Measurements from ENCODE around the gene CTBP2. TPM values are rescaled to one million over a fixed set of nuclear protein-coding genes. Genes with fewer than 3 reads are reported as not detected.

The CTBP2 gene
- total and polyA plus RNA-seq, 4 donors = 19.2 to 80.6 (median 63.2) TPM

GRCh38 chr10:124966008-124966407 is 194.4 kb downstream of the CTBP2 start:
- H3K36me3 ChIP-seq (ENCODE audit: control insufficient read depth in 4 of 4, insufficient read depth in 4 of 4, low read length in 4 of 4) = peaks cover 6 to 17% (median 12%) of the 10 kb centered on the region in 4 donors
- peaks cover 4 to 47% (median 20%) of the 10 kb centered on the region in 5 donors for H3K4me1 ChIP-seq (ENCODE audit: control insufficient read depth in 5 of 5, insufficient read depth in 5 of 5, low read length in 5 of 5)
- no peak overlapping the region for H3K27ac ChIP-seq (ENCODE audit: low read depth in 1 of 2, low read length in 1 of 2)
- no peak overlapping the region for H3K9ac ChIP-seq (ENCODE audit: insufficient read depth in 1 of 2, low read length in 2 of 2)
- H3K4me3 ChIP-seq = no peak overlapping the region
- DNase-seq = peak; percentile 33 to 56 (median 40)
- no peaks in the 10 kb centered on the region for H3K9me3 ChIP-seq (ENCODE audit: control insufficient read depth in 4 of 4, insufficient read depth in 3 of 4, low read length in 3 of 4)
- no peak for TF ChIP-seq CTCF (IDR thresholded peaks at IDR 0.05; ENCODE audit: control extremely low read depth, extremely low read depth)
- WGBS, 2 donors = 79 to 90% methylated on average over 5 of the region's 5 CpGs
- ATAC-seq (ENCODE audit: insufficient read depth, low FRiP score) = no peak
- H3K27me3 ChIP-seq (ENCODE audit: control insufficient read depth in 3 of 3, insufficient read depth in 3 of 3, low read length in 2 of 3) = no peaks in the 10 kb centered on the region

GRCh38 chr10:124963866-124964720 is 196.3 kb downstream of the CTBP2 start:
- Histone ChIP-seq H3K4me1 (ENCODE audit: control insufficient read depth in 5 of 5, insufficient read depth in 5 of 5, low read length in 5 of 5) (peaks cover 2 to 38% (median 11%) of the 10 kb centered on the region in 5 donors), H3K9ac (ENCODE audit: insufficient read depth in 1 of 2, low read length in 2 of 2) (peak overlapping the region in 1 of 2 donors; percentile 63), H3K9me3 (ENCODE audit: control insufficient read depth in 4 of 4, insufficient read depth in 3 of 4, low read length in 3 of 4) (no peaks in the 10 kb centered on the region), H3K4me3 (no peak overlapping the region), H3K36me3 (ENCODE audit: control insufficient read depth in 4 of 4, insufficient read depth in 4 of 4, low read length in 4 of 4) (peaks cover 5 to 17% (median 10%) of the 10 kb centered on the region in 4 donors), H3K27me3 (ENCODE audit: control insufficient read depth in 3 of 3, insufficient read depth in 3 of 3, low read length in 2 of 3) (no peaks in the 10 kb centered on the region), H3K27ac (ENCODE audit: low read depth in 1 of 2, low read length in 1 of 2) (no peak overlapping the region)
- TF ChIP-seq CTCF (IDR thresholded peaks at IDR 0.05; ENCODE audit: control extremely low read depth, extremely low read depth) = no peak
- ATAC-seq (ENCODE audit: insufficient read depth, low FRiP score) (no peak), DNase-seq (peak; percentile 59 to 80 (median 79))
- WGBS, 2 donors = 67 to 81% methylated on average over 7 of the region's 7 CpGs

GRCh38 chr10:124962421-124962820 is 197.9 kb downstream of the CTBP2 start:
- Histone ChIP-seq H3K27me3 (ENCODE audit: control insufficient read depth in 3 of 3, insufficient read depth in 3 of 3, low read length in 2 of 3) (no peaks in the 10 kb centered on the region), H3K27ac (ENCODE audit: low read depth in 1 of 2, low read length in 1 of 2) (no peak overlapping the region), H3K36me3 (ENCODE audit: control insufficient read depth in 4 of 4, insufficient read depth in 4 of 4, low read length in 4 of 4) (peaks cover 3 to 8% (median 6%) of the 10 kb centered on the region in 4 donors), H3K9me3 (ENCODE audit: control insufficient read depth in 4 of 4, insufficient read depth in 3 of 4, low read length in 3 of 4) (no peaks in the 10 kb centered on the region), H3K4me1 (ENCODE audit: control insufficient read depth in 5 of 5, insufficient read depth in 5 of 5, low read length in 5 of 5) (peaks cover 3 to 38% (median 4%) of the 10 kb centered on the region in 5 donors), H3K9ac (ENCODE audit: insufficient read depth in 1 of 2, low read length in 2 of 2) (no peak overlapping the region), H3K4me3 (no peak overlapping the region)
- WGBS, 2 donors = 96 to 98% methylated on average over 3 of the region's 3 CpGs
- TF ChIP-seq CTCF (IDR thresholded peaks at IDR 0.05; ENCODE audit: control extremely low read depth, extremely low read depth) = no peak
- ATAC-seq (ENCODE audit: insufficient read depth, low FRiP score) (no peak), DNase-seq (no peak)
